HCT116 (cell line): ENCODE data around the gene ARF1. TPM values are rescaled to one million over a fixed set of nuclear protein-coding genes. Genes with fewer than 3 reads are reported as not detected.

Experiments
- ATAC-seq: fragments of 200-7000 bp; cut with Tn5 transposase; 2 replicates; pipeline ENCODE4 v1.9.1; 2020; ENCODE audit warnings: mild to moderate bottlenecking, moderate library complexity
- BruUV-seq: library from RNA; stranded (reverse); fragments of 400-500 nt; replicated peaks from 2 replicates; lab custom pipeline; 2021; lab: Mats Ljungman, UMichigan
- CTCF ChIA-PET: fragments of 300-600 bp; sonication (Branson Sonifier 250); formaldehyde crosslinking; loops from one replicate; lab custom pipeline; 2021; ENCODE audit warnings: antibody characterized with exemption; lab: Charles Lee
- POLR2A ChIA-PET: fragments of 300-600, 350-600 bp; sonication (Branson Sonifier 250); formaldehyde crosslinking; loops from one replicate; lab custom pipeline; 2021; ENCODE audit warnings: antibody characterized with exemption; lab: Charles Lee
- RAD21 ChIA-PET, 2 experiments: fragments of 300-600 bp; sonication (Branson Sonifier 250); formaldehyde crosslinking; loops; one replicate each; lab custom pipeline; 2023; ENCODE audit warnings: low total read pairs in 2 of 2; ENCODE audit not compliant: uncharacterized antibody in 2 of 2, unreplicated experiment in 2 of 2, low non-redundant PET in 1 of 2; lab: Charles Lee
- DNase-seq: peaks from one replicate; pipeline ENCODE4 v3.0.0-alpha.2; 2010; ENCODE audit warnings: low read depth, low spot score
- H2AFZ ChIP-seq: fragments of 200-600 bp; shearing (Covaris generic), sonication (generic); 2 replicates; pipeline ENCODE4 v1.6.1; 2017; ENCODE audit warnings: low read depth, mixed run types, mixed read lengths, antibody characterized with exemption, low read length; ENCODE audit not compliant: poor library complexity, severe bottlenecking
- H3K27ac ChIP-seq: 2 replicates; pipeline ENCODE4 v1.5.1; 2012; ENCODE audit warnings: low read depth, low read length
- H3K27me3 ChIP-seq: fragments of 200-600 bp; sonication (generic); 2 replicates; pipeline ENCODE4 v1.6.1; 2016; ENCODE audit warnings: mixed run types, low read length, mixed read lengths; ENCODE audit not compliant: insufficient read depth
- H3K36me3 ChIP-seq, 2 experiments: fragments of 200-500 bp in 1 of 2; fragments of 200-600 bp in 1 of 2; sonication (Bioruptor generic) in 1 of 2; sonication (generic) in 1 of 2; 2 replicates each; pipeline versions ENCODE4 v1.5.1 to v1.6.1; 2014 to 2016; ENCODE audit warnings: low read length in 2 of 2, inconsistent platforms in 1 of 2, mixed read lengths in 1 of 2, mixed run types in 1 of 2; ENCODE audit not compliant: insufficient read depth in 2 of 2, control insufficient read depth in 1 of 2
- H3K4me1 ChIP-seq, 2 experiments: fragments of 200-600 bp in 1 of 2; sonication (generic) in 1 of 2; 2 replicates each; pipeline versions ENCODE4 v1.5.1 to v1.6.1; 2012 to 2017; ENCODE audit warnings: low read length in 2 of 2, inconsistent platforms in 1 of 2, mild to moderate bottlenecking in 1 of 2, mixed read lengths in 1 of 2, mixed run types in 1 of 2, moderate library complexity in 1 of 2; ENCODE audit not compliant: insufficient read depth in 2 of 2, control insufficient read depth in 1 of 2
- H3K4me2 ChIP-seq: fragments of 200-600 bp; sonication (generic); 2 replicates; pipeline ENCODE4 v1.6.1; 2017; ENCODE audit warnings: mixed run types, low read length, mixed read lengths
- H3K4me3 ChIP-seq, 2 experiments: fragments of 200-600 bp in 1 of 2; sonication (generic) in 1 of 2; replicated peaks in 1 of 2; 2 replicates each; pipeline ENCODE4 v1.5.1; 2011 to 2016; ENCODE audit warnings: low read length in 2 of 2, control low read depth in 1 of 2, low read depth in 1 of 2, mild to moderate bottlenecking in 1 of 2, mixed read lengths in 1 of 2, mixed run types in 1 of 2
- H3K79me2 ChIP-seq: fragments of 200-600 bp; sonication (generic); 2 replicates; pipeline ENCODE4 v1.6.1; 2017; ENCODE audit warnings: mild to moderate bottlenecking, mixed run types, low read length, moderate library complexity, mixed read lengths; ENCODE audit not compliant: insufficient read depth
- H3K9ac ChIP-seq: fragments of 200-600 bp; sonication (generic); 2 replicates; pipeline ENCODE4 v1.6.1; 2016; ENCODE audit warnings: low read length, mixed read lengths
- H3K9me2 ChIP-seq: fragments of 200-600 bp; sonication (generic), shearing (Covaris generic); 2 replicates; pipeline ENCODE4 v1.6.1; 2017; ENCODE audit warnings: mixed run types, mild to moderate bottlenecking, moderate library complexity; ENCODE audit not compliant: insufficient read depth
- H3K9me3 ChIP-seq, 2 experiments: fragments of 200-500 bp in 1 of 2; fragments of 200-600 bp in 1 of 2; sonication (Bioruptor generic) in 1 of 2; sonication (generic) in 1 of 2; 2 replicates each; pipeline ENCODE4 v1.6.1; 2014 to 2017; ENCODE audit warnings: low read length in 2 of 2, mixed read lengths in 2 of 2, inconsistent platforms in 1 of 2, low read depth in 1 of 2, mild to moderate bottlenecking in 1 of 2, mixed run types in 1 of 2, moderate library complexity in 1 of 2; ENCODE audit not compliant: control insufficient read depth in 1 of 2, insufficient read depth in 1 of 2
- H4K20me1 ChIP-seq: fragments of 200-600 bp; sonication (generic), shearing (Covaris generic); 2 replicates; pipeline ENCODE4 v1.6.1; 2017; ENCODE audit warnings: mixed run types, mild to moderate bottlenecking, moderate library complexity; ENCODE audit not compliant: insufficient read depth
- CBX3 ChIP-seq: IDR thresholded peaks from 2 replicates; pipeline ENCODE4 v1.6.1; 2012; ENCODE audit warnings: low read depth
- CTCF ChIP-seq, 3 experiments: fragments of 200-600 bp in 1 of 3; sonication (generic) in 1 of 3; IDR thresholded peaks in 2 of 3; conservative IDR thresholded peaks in 1 of 3; 2 replicates each; pipeline ENCODE4 v1.5.1; 2012 to 2017; ENCODE audit warnings: low read depth in 2 of 3, low read length in 2 of 3, antibody characterized with exemption in 1 of 3, borderline replicate concordance in 1 of 3, control low read depth in 1 of 3, mild to moderate bottlenecking in 1 of 3, mixed read lengths in 1 of 3, mixed run types in 1 of 3, moderate library complexity in 1 of 3; ENCODE audit not compliant: insufficient read depth in 1 of 3
- EGR1 ChIP-seq: IDR thresholded peaks from 2 replicates; pipeline ENCODE4 v1.6.1; 2012; ENCODE audit warnings: low read depth
- ELF1 ChIP-seq: IDR thresholded peaks from 2 replicates; pipeline ENCODE4 v1.6.1; 2012; ENCODE audit warnings: low read depth, borderline replicate concordance
- EZH2phosphoT487 ChIP-seq: fragments of 200-600 bp; IDR thresholded peaks from 2 replicates; pipeline ENCODE4 v1.6.1; 2018; ENCODE audit warnings: antibody characterized with exemption, borderline replicate concordance
- FOSL1 ChIP-seq: IDR thresholded peaks from 2 replicates; pipeline ENCODE4 v1.6.1; 2012; ENCODE audit warnings: low read depth
- JUND ChIP-seq: IDR thresholded peaks from 2 replicates; pipeline ENCODE4 v1.6.1; 2012
- POLR2A ChIP-seq: IDR thresholded peaks from 2 replicates; pipeline ENCODE4 v1.7.0; 2011; ENCODE audit warnings: borderline replicate concordance; ENCODE audit not compliant: insufficient read depth, insufficient read length; ENCODE audit errors: extremely low read depth
- POLR2AphosphoS5 ChIP-seq: IDR thresholded peaks from 2 replicates; pipeline ENCODE4 v1.6.1; 2011; ENCODE audit warnings: mild to moderate bottlenecking, low read depth, low read length, moderate library complexity
- RAD21 ChIP-seq: IDR thresholded peaks from 2 replicates; pipeline ENCODE4 v1.6.1; 2012; ENCODE audit warnings: low read depth, mild to moderate bottlenecking
- REST ChIP-seq: IDR thresholded peaks from 2 replicates; pipeline ENCODE4 v1.6.1; 2012; ENCODE audit warnings: low read depth
- SRF ChIP-seq: IDR thresholded peaks from 2 replicates; pipeline ENCODE4 v1.6.1; 2012; ENCODE audit warnings: low read depth
- YY1 ChIP-seq: IDR thresholded peaks from 2 replicates; pipeline ENCODE4 v1.6.1; 2011; ENCODE audit warnings: low read length, low read depth, moderate library complexity, mild to moderate bottlenecking; ENCODE audit not compliant: insufficient replicate concordance; ENCODE audit errors: extremely low read depth
- ZBTB33 ChIP-seq: IDR thresholded peaks from 2 replicates; pipeline ENCODE4 v1.6.1; 2011; ENCODE audit warnings: mild to moderate bottlenecking, low read length, moderate library complexity; ENCODE audit not compliant: insufficient replicate concordance; ENCODE audit errors: extremely low read depth
- ZFX ChIP-seq: fragments of 450-650 bp; IDR thresholded peaks from 2 replicates; pipeline ENCODE4 v1.6.1; 2017
- ZNF274 ChIP-seq: fragments of 200-500 bp; sonication (Bioruptor generic); IDR thresholded peaks from 2 replicates; pipeline ENCODE4 v1.6.1; 2014; ENCODE audit warnings: mild to moderate bottlenecking, low read depth, low read length, inconsistent platforms
- intact Hi-C: fragments of 100-400 bp; cut with micrococcal nuclease; formaldehyde crosslinking; loops from 2 replicates; pipeline ENCODE4 v1.10.0; 2022
- total RNA-seq: library from RNA; stranded (reverse); gene quantifications from one replicate; pipeline ENCODE4 v1.2.1, GENCODE V29; 2021; ENCODE audit not compliant: unreplicated experiment
- TF ChIP-seq, protein P1 (sequence below): IDR thresholded peaks from 2 replicates; pipeline ENCODE4 v1.6.1; 2012
- TF ChIP-seq, protein P2 (sequence below): IDR thresholded peaks from 2 replicates; pipeline ENCODE4 v1.6.1; 2012

Gene ARF1
- total RNA-seq, 1 experiment from 2014 or later = 394 TPM

DNA sequence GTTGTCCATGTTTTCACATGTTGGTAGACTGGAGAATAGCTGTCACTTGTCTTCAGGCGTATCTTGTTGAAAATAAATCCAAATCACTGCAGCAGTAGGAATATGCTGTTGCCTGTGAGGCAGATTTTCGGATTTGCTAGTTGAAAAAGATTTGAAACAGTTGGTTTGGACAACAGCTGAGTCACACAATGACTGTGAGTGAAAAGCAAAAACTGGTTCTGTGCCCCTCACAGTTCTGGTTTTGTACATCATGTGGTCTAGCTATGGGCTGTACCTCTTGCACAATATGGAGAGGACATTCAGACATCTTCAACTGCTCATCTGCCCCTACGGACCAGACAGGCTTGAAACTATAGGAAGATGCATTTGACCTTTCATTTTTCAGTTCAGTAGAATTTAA lies 1.8 kb downstream of the ARF1 start (continued):
- no peak for TF ChIP-seq REST
- TF ChIP-seq FOSL1 = no peak
- no peak for TF ChIP-seq JUND
- TF ChIP-seq CBX3 = no peak

DNA sequence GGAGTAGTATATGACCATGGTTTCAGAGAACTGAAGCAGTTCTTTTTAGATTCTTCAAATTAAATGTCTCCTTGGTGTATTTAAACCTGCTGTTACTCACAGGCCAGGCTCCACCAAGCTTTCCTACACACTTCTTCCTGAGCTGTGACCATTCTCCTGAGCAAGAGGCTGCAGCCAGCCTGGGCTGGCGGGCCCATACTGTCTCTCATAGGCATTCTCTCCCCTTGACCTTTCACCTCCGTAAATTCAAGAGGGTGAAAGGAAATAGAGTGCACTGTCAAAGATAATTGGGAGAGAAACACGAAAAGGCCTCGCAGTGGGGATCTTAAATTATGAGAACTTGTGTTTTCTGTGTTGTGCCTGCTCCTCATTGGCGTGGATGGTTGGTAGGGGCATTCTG lies 2.3 kb downstream of the ARF1 start:
- H3K9ac ChIP-seq = peak overlapping the region; percentile 100; the same call in 1 of the 2 replicates
- no peak for ATAC-seq
- no peak overlapping the region for H3K27ac ChIP-seq
- POLR2A ChIA-PET = interaction anchor here (1.0 kb wide), 1 partner anchor 16 kb away, joined by 3 read pairs; no protein-coding TSS in a partner anchor
- no peaks in the 10 kb centered on the region for H3K9me2 ChIP-seq
- H3K79me2 ChIP-seq = peaks cover 99% of the 10 kb centered on the region
- H2AFZ ChIP-seq = no peak overlapping the region
- RAD21 ChIA-PET = no interaction called here
- peaks cover 0 to 34% of the 10 kb centered on the region in 2 experiments; a peak in 1 of 4 replicates for H3K36me3 ChIP-seq
- DNase-seq = no peak
- CTCF ChIA-PET = no interaction called here
- H3K9me3 ChIP-seq = no peaks in the 10 kb centered on the region
- H3K4me3 ChIP-seq = peak overlapping the region; percentile 94 to 99
- no TSS peak for BruUV-seq
- peak overlapping the region; percentile 96 for H3K4me2 ChIP-seq
- no peaks in the 10 kb centered on the region for H3K27me3 ChIP-seq
- intact Hi-C loops = no loop called here
- H3K4me1 ChIP-seq = peaks cover 11 to 51% of the 10 kb centered on the region in 2 experiments
- H4K20me1 ChIP-seq = peaks cover 44% of the 10 kb centered on the region
- TF ChIP-seq CTCF (IDR thresholded peaks at IDR 0.05 in 2 of 3, conservative IDR thresholded peaks at IDR 0.05 in 1 of 3; ENCODE audit: borderline replicate concordance in 1 of 3, insufficient read depth in 1 of 3, low read depth in 2 of 3, low read length in 2 of 3) = no peak
- TF ChIP-seq POLR2AphosphoS5 = no peak
- TF ChIP-seq SRF = no peak
- TF ChIP-seq EGR1 = no peak
- TF ChIP-seq YY1 = no peak
- TF ChIP-seq ZNF274 = no peak
- no peak for TF ChIP-seq CBX3
- no peak for TF ChIP-seq POLR2A
- no peak for TF ChIP-seq ZBTB33
- TF ChIP-seq ZFX = no peak
- no peak for TF ChIP-seq EZH2phosphoT487
- no peak for TF ChIP-seq RAD21
- no peak for TF ChIP-seq FOSL1
- TF ChIP-seq ELF1 = no peak
- TF ChIP-seq, protein P1, sequence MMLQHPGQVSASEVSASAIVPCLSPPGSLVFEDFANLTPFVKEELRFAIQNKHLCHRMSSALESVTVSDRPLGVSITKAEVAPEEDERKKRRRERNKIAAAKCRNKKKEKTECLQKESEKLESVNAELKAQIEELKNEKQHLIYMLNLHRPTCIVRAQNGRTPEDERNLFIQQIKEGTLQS = no peak
- TF ChIP-seq, protein P2, sequence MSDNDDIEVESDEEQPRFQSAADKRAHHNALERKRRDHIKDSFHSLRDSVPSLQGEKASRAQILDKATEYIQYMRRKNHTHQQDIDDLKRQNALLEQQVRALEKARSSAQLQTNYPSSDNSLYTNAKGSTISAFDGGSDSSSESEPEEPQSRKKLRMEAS = no peak
